ENCODE results near the gene TRAPPC12. TPM values are rescaled to one million over a fixed set of nuclear protein-coding genes. Genes with fewer than 3 reads are reported as not detected.

Gene TRAPPC12
- polyA plus RNA-seq, 6 donors from 2014 or later = 31.3 to 36.3 (median 33.1) TPM

DNA sequence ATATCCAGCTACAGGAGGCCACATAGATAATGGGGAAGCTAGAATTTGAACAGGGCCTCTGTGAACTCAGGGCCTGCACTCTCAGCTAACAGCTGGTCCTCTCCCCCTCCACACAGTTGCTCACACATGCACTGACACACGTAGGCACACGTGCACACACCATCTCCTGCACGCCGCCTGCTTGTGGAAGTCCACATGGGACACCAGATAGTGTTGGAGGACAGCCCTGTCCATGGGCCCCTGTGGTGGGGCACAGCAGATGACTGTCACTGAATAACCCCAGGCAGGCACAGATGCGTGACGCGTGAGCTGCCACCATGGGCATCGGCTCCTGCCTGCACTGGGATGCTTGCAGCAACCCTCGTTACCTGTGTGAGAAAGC, 87.0 kb downstream of the TRAPPC12 start:
- Mint-ChIP-seq H3K4me1 (peaks cover 4 to 8% (median 7%) of the 10 kb centered on the region in 3 donors), H3K27me3 (no peaks in the 10 kb centered on the region), H3K4me3 (no peak overlapping the region), H3K9me3 (no peaks in the 10 kb centered on the region), H3K36me3 (peaks cover 17 to 20% of the 10 kb centered on the region in 2 donors), H3K27ac (peak overlapping the region in 1 of 6 donors; percentile 33)
- no peak for DNase-seq
- ATAC-seq (ENCODE audit: low read depth in 2 of 2) = no peak

DNA sequence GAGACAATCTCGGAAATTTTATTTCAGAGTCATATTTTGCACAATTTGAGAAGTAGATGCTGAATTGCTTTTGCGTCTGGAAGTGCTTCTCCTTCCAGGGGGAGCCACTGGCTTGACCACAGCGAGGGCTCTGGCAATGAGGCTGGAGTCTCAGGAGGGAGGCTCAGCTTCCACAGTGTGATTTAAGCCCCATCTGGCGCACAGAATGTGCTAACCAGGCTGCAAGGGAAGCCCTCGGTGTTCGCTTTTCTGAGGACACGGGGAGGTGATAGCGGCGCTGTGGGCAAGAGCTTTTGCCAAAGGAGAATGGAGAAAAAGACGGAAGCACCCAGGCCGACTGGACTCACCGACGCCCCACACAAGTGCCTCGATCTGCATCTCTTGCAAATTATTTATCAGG, 87.5 kb downstream of the TRAPPC12 start:
- H3K4me1 Mint-ChIP-seq = peaks cover 0 to 4% (median 3%) of the 10 kb centered on the region in 3 donors
- ATAC-seq (ENCODE audit: low read depth in 2 of 2) = no peak

GRCh38 chr2:3467654-3468053, 88.2 kb downstream of the TRAPPC12 start:
- H3K9me3 Mint-ChIP-seq = no peaks in the 10 kb centered on the region
- ATAC-seq (ENCODE audit: low read depth in 2 of 2) = no peak
- peak overlapping the region in 2 of 6 donors; percentile 59 to 88 for H3K27ac Mint-ChIP-seq
- no peaks in the 10 kb centered on the region for H3K4me1 Mint-ChIP-seq
- peaks cover 20 to 26% of the 10 kb centered on the region in 2 donors for H3K36me3 Mint-ChIP-seq
- H3K4me3 Mint-ChIP-seq = peak overlapping the region in 1 of 8 donors; percentile 16
- no peaks in the 10 kb centered on the region for H3K27me3 Mint-ChIP-seq
- no peak for DNase-seq

More for the DNA sequence above, 87.5 kb downstream of the TRAPPC12 start:
- Mint-ChIP-seq H3K27me3 (no peaks in the 10 kb centered on the region), H3K4me3 (no peak overlapping the region), H3K9me3 (no peaks in the 10 kb centered on the region), H3K27ac (peak overlapping the region in 1 of 6 donors; percentile 33), H3K36me3 (peaks cover 19 to 20% of the 10 kb centered on the region in 2 donors)
- no peak for DNase-seq

DNA sequence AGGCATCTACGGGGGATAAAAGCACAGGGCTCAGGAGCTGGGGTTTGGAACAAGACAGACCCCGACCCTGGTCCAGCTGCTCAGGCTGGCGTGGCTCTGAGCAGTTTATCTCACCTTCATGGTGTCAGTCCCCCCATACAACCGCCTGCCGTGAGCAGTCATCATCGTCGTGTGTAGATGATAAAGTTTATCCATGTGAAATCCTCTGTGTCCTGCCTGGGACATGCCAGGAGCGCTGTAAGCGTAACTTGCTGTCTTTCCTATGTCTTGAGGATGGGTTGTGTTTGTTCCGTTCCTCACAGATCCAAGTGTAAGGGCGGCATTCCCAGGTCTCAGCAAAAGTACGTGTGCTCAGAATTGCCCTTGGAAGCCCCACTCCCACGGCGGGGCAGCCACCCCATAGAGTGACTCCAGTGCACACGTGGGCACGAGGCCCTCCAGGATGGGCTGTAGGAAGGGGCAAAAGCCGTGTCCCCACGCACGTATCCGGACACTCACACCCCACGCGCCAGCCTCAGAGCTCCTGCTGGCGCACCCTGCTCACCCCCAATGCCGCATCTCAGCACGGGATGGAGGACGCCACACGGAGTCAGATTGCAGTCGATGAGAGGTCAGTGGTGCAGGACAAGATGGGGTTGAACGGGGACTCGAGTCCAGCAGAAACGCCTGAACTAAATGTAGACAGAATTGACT, 88.9 kb downstream of the TRAPPC12 start:
- Mint-ChIP-seq H3K36me3 (peaks cover 20 to 31% of the 10 kb centered on the region in 2 donors), H3K27ac (peak overlapping the region in 2 of 6 donors; percentile 59 to 85), H3K4me3 (no peak overlapping the region), H3K27me3 (no peaks in the 10 kb centered on the region), H3K4me1 (no peaks in the 10 kb centered on the region), H3K9me3 (no peaks in the 10 kb centered on the region)
- DNase-seq (no peak), ATAC-seq (ENCODE audit: low read depth in 2 of 2) (no peak)

DNA sequence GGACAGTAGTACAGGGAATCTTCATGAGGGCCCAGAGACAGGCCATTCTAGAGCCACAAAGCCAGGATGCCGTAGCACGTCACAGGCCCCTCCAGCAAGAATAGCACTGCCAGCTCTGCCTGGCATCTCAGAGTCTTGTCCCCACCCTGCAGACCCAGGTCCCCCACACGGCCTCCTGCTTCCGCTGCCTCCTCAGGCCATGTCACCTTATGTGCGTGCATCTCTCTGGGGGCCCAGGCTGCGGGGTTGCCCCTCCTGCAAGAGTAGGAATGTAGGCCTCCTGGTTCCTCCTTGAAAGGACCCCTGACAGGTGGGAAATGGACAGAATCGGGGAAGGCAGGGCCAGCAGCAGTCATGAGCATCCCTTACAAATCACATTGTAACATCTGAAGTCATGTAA, 90.0 kb downstream of the TRAPPC12 start:
- H3K27ac Mint-ChIP-seq = peak overlapping the region in 1 of 6 donors; percentile 78
- no peaks in the 10 kb centered on the region for H3K27me3 Mint-ChIP-seq
- no peak for DNase-seq
- peaks cover 20 to 31% of the 10 kb centered on the region in 2 donors for H3K36me3 Mint-ChIP-seq
- H3K4me1 Mint-ChIP-seq = no peaks in the 10 kb centered on the region
- H3K4me3 Mint-ChIP-seq = peak overlapping the region in 1 of 8 donors; percentile 15
- no peak for ATAC-seq (ENCODE audit: low read depth in 2 of 2)
- H3K9me3 Mint-ChIP-seq = no peaks in the 10 kb centered on the region

GRCh38 chr2:3470166-3470651, 90.7 kb downstream of the TRAPPC12 start:
- no peaks in the 10 kb centered on the region for H3K27me3 Mint-ChIP-seq
- H3K9me3 Mint-ChIP-seq = no peaks in the 10 kb centered on the region
- DNase-seq = no peak
- no peaks in the 10 kb centered on the region for H3K4me1 Mint-ChIP-seq
- H3K36me3 Mint-ChIP-seq = peaks cover 20 to 31% of the 10 kb centered on the region in 2 donors
- H3K27ac Mint-ChIP-seq = no peak overlapping the region
- ATAC-seq (ENCODE audit: low read depth in 2 of 2) = no peak
- no peak overlapping the region for H3K4me3 Mint-ChIP-seq

GRCh38 chr2:3470856-3471737, 91.6 kb downstream of the TRAPPC12 start:
- peaks cover 20 to 35% of the 10 kb centered on the region in 2 donors for H3K36me3 Mint-ChIP-seq
- H3K9me3 Mint-ChIP-seq = no peaks in the 10 kb centered on the region
- DNase-seq (no peak), ATAC-seq (ENCODE audit: low read depth in 2 of 2) (no peak)
- H3K27me3 Mint-ChIP-seq = no peaks in the 10 kb centered on the region
- H3K4me1 Mint-ChIP-seq = no peaks in the 10 kb centered on the region
- H3K4me3 Mint-ChIP-seq = no peak overlapping the region
- H3K27ac Mint-ChIP-seq = no peak overlapping the region

DNA sequence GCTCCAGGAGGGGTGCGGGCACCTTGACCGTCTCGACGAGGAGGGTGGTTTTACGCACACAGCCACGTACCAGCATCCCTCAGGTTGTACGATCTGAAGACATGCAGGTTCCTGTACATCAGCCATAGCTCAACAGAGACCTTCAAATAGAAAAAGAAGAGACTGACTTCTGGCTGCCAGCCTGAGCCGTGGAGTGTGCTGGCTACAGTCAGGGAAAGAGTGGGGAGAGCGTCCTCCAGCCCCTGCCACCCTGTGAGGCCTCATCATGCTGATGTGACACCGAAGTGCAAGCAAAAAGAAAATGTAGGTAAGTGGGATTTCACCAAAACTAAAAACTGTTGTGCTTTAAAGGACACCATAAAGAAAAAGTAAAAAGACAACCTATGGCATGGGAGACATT, 92.8 kb downstream of the TRAPPC12 start:
- DNase-seq (no peak), ATAC-seq (ENCODE audit: low read depth in 2 of 2) (no peak)
- H3K36me3 Mint-ChIP-seq = peaks cover 20 to 38% of the 10 kb centered on the region in 2 donors
- H3K27me3 Mint-ChIP-seq = no peaks in the 10 kb centered on the region
- no peaks in the 10 kb centered on the region for H3K9me3 Mint-ChIP-seq
- H3K4me3 Mint-ChIP-seq = no peak overlapping the region
- peak overlapping the region in 1 of 6 donors; percentile 47 for H3K27ac Mint-ChIP-seq
- no peaks in the 10 kb centered on the region for H3K4me1 Mint-ChIP-seq

- H3K9me3 Mint-ChIP-seq = no peaks in the 10 kb centered on the region
- H3K36me3 Mint-ChIP-seq = peaks cover 17 to 32% of the 10 kb centered on the region in 2 donors
- H3K4me1 Mint-ChIP-seq = no peaks in the 10 kb centered on the region
- DNase-seq (no peak), ATAC-seq (ENCODE audit: low read depth in 2 of 2) (no peak)
- H3K27me3 Mint-ChIP-seq = no peaks in the 10 kb centered on the region
- no peak overlapping the region for H3K4me3 Mint-ChIP-seq
- H3K27ac Mint-ChIP-seq = peak overlapping the region in 2 of 6 donors; percentile 5 to 62
These were observed 93.5 kb downstream of the TRAPPC12 start for GRCh38 chr2:3472966-3473365.

- no peaks in the 10 kb centered on the region for H3K27me3 Mint-ChIP-seq
- H3K9me3 Mint-ChIP-seq = no peaks in the 10 kb centered on the region
- H3K36me3 Mint-ChIP-seq = peaks cover 1 to 29% of the 10 kb centered on the region in 2 donors
- H3K4me1 Mint-ChIP-seq = peaks cover 7 to 13% (median 13%) of the 10 kb centered on the region in 3 donors
- no peak for ATAC-seq (ENCODE audit: low read depth in 2 of 2)
- peak overlapping the region in 2 of 6 donors; percentile 20 to 56 for H3K27ac Mint-ChIP-seq
- DNase-seq = no peak
- H3K4me3 Mint-ChIP-seq = no peak overlapping the region
These were observed 96.3 kb downstream of the TRAPPC12 start for GRCh38 chr2:3475771-3476170.

GRCh38 chr2:3476321-3476984, 97.0 kb downstream of the TRAPPC12 start:
- no peaks in the 10 kb centered on the region for H3K27me3 Mint-ChIP-seq
- H3K36me3 Mint-ChIP-seq = peaks cover 0 to 29% of the 10 kb centered on the region in 2 donors
- no peaks in the 10 kb centered on the region for H3K9me3 Mint-ChIP-seq
- peak overlapping the region in 1 of 6 donors; percentile 20 for H3K27ac Mint-ChIP-seq
- DNase-seq (no peak), ATAC-seq (ENCODE audit: low read depth in 2 of 2) (no peak)
- no peak overlapping the region for H3K4me3 Mint-ChIP-seq
- peaks cover 7 to 16% (median 13%) of the 10 kb centered on the region in 3 donors for H3K4me1 Mint-ChIP-seq

DNA sequence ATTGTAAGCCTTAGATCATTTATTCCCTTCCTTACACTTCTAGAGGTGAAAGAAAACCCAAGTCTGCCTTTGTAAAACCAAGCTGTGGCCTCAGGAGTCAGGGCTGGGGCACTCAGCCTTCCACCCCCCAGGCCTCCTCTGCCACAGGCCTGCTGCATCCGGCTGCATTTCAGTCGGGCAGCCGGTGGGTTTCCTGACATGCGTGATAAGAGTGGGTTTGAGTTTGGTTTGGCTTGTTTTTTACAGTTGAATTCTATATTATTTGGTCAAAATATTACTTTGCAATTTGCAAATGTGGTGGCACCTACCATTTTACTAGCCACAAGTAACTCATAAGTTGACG, 97.5 kb downstream of the TRAPPC12 start:
- H3K27me3 Mint-ChIP-seq = no peaks in the 10 kb centered on the region
- H3K4me1 Mint-ChIP-seq = peaks cover 7 to 16% (median 13%) of the 10 kb centered on the region in 3 donors
- H3K9me3 Mint-ChIP-seq = no peaks in the 10 kb centered on the region
- peaks cover 0 to 27% of the 10 kb centered on the region in 2 donors for H3K36me3 Mint-ChIP-seq
- no peak overlapping the region for H3K27ac Mint-ChIP-seq
- H3K4me3 Mint-ChIP-seq = no peak overlapping the region
- no peak for DNase-seq
- ATAC-seq (ENCODE audit: low read depth in 2 of 2) = no peak

- Mint-ChIP-seq H3K4me3 (no peak overlapping the region), H3K27ac (peak overlapping the region in 1 of 6 donors; percentile 36), H3K4me1 (peaks cover 7 to 16% (median 13%) of the 10 kb centered on the region in 3 donors), H3K9me3 (no peaks in the 10 kb centered on the region), H3K36me3 (peaks cover 0 to 15% of the 10 kb centered on the region in 2 donors), H3K27me3 (no peaks in the 10 kb centered on the region)
- ATAC-seq (ENCODE audit: low read depth in 2 of 2) = no peak
- no peak for DNase-seq
These were observed 99.4 kb downstream of the TRAPPC12 start for GRCh38 chr2:3478846-3479385.
